NCI-H1436 treated with DMSO at 0.1 percent for 48 hours (cell line): Measurements from ENCODE around the gene AIF1.

ENCODE experiments used
- DNase-seq: peaks from one replicate; lab custom pipeline; 2025; lab: John Stamatoyannopoulos, UW

The AIF1 gene

DNA sequence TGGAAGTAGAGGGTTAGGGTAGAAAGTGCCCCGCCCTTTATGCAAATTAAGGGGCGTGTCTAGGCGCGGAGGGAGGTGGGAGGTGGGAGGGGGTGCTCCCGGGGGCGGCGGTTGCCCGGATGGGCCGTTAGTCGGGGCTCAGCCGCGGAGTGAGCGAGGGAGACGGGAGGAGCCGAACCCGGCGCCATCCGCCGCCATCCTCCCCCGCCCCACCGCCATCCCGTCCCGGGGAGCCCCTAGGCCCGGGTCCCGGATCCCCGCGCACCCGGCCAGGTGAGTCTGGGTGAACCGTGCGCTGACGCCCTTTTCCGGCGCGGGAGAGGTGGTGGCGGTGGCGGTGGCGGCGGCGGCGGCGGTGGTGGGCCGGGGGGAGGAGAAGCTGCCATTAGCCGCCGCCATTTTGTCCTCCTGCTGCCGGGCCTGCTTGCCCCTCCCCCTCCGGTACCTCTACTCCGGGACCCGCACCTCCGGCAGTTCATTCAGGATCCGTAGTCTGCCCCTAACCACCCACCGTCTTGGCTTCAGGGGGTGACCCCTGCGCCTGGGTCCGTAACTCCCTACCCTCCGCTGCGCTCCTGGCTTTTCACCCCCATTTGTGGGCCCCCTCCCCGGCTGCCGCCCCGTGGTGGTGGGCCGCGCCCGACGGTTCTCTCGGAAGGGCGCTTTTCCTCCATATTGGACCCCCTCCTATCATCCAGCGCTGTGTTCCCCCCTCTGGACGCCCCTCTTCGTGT, 5.7 kb downstream of the AIF1 start, which contains the start of gene PRRC2A:
TSS of gene PRRC2A (plus strand) at position 130 of the 734 bp plus-strand sequence. CDS start 2,075 bp downstream, outside the sequence.
- DNase-seq = peak; percentile 43

DNA sequence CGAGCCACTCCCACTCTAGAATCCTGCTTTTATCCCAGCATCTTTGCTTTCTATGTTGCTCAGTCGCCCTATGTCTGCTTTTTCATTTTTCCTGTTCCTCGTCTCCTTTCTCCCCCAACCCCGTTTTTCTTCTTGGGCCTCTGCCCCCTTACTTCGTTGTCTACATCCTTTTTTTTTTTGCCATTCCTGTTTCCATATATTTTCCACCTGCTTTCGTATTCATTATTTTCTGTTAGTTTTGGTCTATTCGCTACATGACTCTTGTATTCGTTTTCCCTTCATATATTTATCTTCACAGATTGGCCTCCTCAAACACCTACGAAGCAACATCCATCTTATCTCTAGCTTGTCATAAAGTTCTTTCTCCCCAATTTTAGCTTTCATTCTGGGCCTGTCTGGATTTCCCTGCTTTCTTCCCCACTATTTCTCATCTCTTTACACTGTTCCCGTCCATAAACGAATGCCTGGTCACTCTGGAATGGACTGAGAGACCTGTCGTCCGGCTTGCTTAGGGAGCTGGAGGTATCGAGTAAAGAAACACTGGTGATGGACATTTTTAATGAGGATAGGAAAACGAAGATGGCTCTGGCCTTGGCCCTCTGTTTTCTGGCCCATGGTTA, 6.4 kb downstream of the AIF1 start:
- no peak for DNase-seq

DNA sequence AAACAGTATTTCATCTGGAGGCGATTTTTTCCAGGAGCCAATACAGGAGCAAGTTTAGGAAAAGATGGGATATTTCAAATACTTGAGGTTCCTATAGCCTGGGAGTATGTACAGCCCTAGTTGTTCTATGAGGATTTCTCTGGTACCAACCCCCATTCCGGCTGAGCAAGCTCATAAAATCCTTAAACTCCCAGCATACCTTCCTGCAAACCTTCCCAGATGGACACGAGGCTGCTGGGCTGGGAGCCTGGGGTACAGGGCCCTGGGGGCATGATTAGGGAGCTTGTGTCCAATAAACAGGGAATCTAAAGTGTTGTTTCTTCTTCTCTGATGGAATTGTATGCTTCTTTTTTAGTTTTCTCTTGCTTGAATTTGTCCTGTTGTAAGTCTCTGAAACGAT, 7.0 kb downstream of the AIF1 start:
- DNase-seq = no peak

DNA sequence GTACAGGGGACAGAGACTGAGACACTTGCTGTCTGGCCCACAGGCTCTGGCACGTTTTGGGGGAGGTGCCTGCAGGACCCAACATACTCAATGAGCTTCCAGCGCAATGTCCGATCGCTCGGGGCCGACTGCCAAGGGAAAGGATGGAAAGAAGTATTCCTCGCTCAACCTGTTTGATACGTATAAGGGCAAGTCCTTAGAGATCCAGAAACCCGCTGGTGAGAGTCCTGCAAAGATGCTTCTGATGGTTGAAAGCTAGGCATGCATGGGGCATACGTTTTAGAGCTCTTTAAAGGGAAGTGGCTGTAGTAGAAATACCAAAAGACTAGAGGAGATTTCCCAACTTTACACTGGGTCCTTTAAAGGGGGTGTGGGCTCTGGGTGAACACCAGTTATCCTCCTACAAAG, 7.7 kb downstream of the AIF1 start:
- no peak for DNase-seq

DNA sequence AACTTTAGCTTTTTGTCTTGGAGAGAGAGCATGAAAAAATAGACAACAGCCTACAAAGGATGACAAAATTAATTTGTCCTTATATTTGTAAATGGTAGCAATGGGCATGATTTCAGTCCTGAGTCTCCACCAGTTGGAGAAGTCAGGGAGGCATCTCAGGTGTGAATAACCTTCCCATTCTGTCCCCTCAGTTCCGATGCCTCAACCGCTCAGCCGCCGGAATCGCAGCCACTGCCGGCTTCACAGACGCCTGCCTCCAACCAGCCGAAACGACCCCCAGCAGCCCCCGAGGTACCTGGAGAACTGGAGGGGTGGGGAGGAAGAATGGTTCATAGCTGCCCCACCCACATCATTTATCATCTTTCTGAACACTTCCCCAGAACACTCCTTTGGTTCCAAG, 9.0 kb downstream of the AIF1 start:
- no peak for DNase-seq

DNA sequence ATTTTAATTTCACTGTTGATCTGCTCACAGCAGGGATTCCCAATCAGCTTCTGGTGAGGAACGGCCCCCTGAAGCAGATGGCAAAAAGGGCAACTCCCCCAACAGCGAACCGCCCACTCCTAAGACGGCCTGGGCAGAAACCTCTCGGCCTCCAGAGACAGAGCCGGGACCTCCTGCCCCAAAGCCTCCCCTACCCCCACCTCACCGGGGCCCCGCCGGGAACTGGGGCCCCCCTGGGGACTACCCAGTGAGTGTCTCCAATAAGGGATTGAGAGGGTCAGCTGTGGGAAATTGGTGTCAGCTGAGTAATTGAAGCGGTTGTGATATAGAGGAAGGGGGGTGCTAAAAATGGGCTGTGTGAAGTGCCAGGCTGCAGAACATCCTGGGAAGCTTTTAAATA, 11.9 kb downstream of the AIF1 start:
- no peak for DNase-seq

DNA sequence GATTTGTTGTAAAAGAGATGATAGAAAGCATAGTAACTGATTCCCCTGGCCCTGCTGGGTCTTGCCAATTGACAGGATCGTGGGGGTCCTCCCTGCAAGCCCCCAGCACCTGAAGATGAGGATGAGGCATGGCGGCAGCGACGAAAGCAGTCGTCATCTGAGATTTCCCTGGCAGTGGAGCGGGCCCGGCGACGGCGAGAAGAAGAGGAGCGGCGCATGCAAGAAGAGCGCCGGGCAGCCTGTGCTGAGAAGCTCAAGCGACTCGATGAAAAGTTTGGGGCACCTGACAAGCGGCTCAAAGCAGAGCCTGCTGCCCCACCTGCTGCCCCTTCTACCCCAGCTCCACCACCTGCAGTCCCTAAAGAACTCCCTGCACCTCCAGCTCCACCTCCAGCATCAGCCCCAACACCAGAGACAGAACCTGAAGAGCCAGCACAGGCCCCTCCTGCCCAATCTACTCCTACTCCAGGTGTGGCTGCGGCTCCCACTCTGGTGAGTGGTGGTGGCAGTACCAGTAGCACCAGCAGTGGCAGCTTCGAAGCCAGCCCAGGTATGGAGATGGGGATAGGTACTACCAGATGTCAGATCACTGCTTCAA, 12.8 kb downstream of the AIF1 start:
- no peak for DNase-seq

DNA sequence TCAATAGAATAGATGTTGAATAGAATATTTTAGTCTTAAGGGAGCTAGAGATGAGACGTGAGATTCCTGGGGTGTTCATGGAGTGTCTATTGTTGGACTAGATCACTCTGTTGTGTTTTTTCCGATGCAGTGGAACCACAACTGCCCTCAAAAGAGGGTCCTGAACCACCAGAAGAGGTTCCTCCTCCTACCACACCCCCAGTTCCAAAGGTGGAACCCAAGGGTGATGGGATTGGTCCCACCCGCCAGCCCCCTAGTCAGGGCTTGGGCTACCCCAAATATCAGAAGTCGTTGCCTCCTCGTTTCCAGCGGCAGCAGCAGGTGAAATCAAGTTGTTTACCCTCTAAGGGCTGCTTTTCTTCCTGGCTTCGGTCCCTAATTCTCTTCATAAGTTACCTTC, 14.0 kb downstream of the AIF1 start:
- no peak for DNase-seq

DNA sequence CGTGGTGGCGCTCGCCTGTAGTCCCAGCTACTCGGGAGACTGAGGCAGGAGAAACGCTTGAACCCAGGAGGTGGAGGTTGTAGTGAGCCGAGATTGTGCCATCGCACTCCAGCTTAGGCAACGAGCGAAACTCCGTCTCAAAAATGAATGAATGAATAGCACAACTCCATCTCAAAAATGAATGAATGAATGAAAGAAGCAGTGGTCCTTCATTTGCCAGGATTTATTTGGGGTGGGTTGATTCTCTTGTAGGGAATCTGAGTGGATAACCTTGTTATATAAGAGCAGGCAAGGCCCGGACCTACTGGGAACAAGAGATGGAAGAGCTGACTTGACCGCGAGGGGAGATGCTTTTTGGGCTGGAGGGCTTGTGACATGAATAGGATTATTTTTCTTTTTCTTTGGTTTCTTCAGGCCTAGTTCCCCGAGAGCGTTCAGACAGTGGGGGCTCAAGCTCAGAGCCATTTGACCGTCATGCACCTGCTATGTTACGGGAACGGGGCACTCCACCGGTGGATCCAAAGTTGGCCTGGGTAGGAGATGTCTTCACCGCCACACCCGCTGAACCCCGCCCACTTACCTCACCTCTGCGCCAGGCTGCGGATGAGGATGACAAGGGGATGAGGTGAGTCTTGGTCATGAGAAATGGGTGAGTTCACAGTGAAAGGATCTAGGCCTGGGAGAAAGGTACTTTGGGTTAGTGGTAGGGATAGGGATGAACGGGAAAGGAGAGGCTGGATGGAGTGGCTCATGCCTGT, 15.3 kb downstream of the AIF1 start:
- no peak for DNase-seq

DNA sequence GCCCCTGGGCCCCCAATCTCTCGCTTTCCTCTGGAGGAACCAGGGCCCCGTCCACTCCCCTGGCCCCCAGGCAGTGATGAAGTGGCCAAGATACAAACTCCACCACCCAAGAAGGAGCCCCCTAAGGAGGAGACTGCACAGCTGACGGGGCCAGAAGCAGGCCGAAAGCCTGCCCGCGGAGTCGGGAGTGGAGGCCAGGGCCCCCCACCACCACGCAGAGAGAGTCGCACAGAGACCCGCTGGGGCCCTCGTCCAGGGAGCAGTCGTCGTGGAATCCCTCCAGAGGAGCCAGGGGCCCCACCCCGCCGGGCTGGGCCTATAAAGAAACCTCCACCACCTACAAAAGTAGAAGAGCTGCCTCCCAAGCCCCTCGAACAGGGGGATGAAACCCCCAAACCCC, 16.2 kb downstream of the AIF1 start:
- DNase-seq = no peak

DNA sequence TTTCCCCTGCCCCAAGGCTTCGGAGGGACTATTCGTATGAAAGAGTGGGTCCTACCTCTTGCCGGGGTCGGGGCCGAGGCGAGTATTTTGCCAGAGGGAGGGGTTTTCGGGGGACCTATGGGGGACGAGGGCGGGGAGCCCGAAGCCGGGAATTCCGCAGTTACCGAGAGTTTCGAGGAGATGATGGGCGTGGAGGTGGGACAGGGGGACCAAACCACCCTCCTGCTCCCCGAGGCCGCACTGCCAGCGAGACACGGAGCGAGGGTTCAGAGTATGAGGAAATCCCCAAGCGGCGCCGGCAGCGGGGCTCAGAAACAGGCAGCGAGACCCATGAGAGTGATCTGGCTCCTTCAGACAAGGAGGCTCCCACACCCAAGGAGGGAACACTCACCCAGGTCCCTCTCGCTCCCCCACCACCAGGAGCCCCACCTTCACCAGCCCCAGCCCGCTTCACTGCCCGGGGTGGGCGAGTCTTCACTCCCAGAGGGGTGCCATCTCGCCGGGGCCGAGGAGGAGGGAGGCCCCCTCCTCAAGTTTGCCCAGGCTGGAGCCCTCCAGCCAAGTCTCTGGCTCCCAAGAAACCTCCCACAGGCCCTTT, 16.7 kb downstream of the AIF1 start:
- no peak for DNase-seq

DNA sequence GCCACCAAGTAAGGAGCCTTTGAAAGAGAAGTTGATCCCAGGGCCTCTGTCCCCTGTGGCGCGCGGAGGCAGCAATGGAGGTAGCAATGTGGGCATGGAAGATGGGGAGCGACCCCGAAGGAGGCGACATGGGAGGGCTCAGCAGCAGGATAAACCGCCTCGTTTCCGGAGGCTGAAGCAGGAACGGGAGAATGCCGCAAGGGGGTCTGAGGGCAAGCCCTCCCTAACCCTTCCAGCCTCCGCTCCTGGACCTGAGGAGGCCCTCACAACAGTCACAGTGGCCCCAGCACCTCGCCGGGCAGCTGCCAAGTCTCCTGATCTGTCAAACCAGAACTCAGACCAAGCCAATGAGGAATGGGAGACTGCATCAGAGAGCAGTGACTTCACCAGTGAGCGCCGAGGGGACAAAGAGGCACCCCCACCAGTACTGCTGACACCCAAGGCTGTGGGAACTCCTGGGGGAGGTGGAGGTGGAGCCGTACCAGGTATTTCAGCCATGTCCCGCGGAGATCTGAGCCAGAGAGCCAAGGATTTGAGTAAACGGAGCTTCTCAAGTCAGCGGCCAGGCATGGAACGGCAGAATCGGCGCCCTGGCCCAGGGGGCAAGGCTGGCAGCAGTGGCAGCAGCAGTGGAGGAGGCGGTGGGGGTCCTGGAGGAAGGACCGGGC, 17.4 kb downstream of the AIF1 start:
- DNase-seq = no peak

DNA sequence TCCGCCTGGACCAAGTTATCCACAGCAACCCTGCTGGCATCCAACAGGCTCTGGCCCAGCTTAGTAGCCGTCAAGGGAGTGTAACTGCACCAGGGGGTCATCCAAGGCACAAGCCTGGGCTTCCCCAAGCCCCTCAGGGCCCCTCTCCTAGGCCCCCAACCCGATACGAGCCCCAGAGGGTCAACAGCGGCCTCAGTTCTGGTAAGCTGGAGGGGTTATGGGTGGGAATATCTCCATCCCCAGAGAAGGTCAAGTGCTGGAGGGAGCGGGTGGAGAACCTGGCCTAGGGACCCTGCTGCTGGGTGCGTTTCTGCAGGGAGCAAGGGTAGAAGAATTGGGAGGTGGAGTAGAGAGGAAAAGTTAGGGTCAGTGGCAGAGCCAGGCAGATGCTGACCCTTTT, 18.4 kb downstream of the AIF1 start:
- no peak for DNase-seq

DNA sequence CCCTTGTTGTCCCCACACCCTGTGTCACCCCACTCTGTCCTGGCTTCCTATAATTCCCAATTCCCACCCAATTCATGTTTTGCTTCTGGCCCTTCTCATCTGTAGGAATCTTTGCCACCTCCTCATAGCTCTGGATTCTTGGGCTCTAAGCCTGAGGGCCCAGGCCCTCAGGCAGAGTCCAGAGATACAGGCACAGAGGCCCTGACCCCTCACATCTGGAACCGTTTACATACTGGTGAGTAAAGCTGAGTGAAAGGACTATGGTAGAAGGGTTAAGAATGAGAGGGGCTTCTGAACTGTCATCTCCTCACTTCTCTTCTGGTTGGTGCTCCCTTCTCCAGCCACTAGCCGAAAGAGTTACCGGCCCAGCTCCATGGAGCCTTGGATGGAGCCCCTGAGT, 19.1 kb downstream of the AIF1 start:
- no peak for DNase-seq

DNA sequence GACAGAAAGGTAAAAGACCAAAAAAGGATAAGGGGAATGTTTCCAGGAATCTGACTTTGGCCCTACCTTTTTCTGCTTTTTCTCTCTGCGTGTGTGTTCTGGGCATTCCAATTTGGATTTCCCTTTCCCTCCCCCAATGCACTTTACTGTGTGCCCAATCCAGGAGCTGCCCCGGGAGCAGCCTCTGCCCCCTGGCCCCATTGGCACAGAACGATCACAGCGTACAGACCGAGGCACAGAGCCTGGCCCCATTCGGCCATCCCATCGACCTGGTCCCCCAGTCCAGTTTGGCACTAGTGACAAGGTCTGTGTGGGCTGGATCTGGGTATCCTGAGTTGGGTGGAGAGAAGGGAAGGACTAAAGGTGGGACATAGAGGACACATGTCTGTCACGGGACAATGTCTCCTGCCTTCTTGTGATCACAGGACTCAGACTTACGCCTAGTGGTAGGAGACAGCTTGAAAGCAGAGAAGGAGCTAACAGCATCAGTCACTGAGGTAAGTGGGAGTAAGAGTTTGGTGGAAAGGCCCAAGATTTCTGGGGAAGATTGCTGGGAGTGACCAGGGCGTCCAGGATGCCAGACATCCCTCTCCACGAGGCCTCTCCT, 20.0 kb downstream of the AIF1 start:
- no peak for DNase-seq

DNA sequence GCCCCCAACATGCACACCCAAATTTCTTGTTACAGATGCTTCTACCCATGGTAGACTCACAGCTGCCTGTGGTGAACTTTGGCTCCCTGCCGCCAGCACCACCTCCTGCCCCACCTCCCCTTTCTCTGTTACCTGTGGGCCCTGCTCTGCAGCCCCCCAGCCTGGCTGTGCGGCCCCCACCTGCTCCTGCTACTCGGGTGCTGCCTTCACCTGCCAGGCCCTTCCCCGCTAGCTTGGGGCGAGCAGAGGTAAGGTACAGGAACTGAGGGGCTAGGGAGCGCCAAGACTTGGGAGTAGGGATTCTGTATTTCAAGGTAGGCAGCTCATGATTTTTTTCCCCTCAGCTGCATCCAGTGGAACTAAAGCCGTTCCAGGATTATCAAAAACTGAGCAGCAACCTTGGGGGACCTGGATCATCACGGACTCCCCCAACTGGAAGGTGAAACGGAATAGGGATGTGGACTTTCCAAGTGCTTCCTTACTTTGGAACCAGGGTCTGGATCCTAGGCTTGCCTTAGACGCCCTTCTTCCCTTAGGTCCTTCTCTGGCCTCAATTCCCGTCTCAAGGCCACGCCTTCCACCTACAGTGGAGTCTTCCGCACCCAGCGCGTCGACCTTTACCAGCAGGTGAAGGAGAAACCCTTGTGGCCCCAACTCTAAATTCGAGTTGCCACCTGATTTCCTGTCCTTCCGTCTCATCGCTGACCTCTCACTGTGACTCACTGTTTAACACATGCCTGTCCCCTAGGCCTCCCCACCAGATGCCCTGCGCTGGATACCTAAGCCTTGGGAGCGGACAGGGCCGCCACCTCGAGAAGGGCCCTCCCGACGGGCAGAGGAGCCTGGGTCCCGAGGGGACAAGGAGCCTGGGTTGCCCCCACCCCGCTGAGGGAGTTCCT, 21.9 kb downstream of the AIF1 start:
- DNase-seq = no peak

DNA sequence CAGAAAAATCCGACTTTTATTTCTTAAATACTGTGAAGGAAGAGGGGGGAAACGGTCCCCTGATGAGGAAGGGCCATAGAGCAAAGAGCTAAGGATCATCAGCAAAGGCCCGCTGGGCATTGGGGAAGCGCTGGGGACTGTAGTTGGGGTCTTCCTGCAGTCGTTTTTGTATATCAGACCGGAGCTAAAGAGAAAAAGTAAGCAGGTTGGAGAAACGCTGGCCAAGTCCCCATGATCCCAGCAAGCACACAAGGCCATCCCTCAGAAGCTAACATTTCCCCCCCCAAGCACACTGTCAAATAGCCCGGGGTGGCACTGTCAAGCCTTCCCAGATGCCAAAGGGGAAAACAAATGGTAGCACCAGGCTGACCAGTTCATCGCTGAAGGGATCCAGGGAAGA, 24.0 kb downstream of the AIF1 start:
- no peak for DNase-seq

DNA sequence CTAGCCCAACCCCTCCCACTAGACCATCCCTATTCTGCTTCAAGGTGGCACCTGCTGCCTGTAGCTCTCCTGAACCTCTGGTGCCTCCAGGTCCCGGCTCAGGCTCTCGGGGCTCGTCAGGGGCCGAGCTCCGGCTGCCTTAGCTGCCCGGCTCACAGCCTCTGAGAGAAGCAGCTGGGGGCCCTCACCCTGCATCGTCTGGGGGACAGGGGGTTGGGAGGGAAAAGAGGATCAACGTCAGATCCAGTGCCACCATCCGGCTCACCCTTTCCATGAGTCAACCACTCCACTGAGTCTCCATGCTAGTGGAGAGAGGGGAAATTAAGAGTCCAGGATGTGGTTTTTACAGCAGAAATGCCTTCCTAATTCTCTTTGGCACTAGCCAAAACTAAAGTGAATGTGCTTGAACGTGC, 24.4 kb downstream of the AIF1 start:
- DNase-seq = no peak

DNA sequence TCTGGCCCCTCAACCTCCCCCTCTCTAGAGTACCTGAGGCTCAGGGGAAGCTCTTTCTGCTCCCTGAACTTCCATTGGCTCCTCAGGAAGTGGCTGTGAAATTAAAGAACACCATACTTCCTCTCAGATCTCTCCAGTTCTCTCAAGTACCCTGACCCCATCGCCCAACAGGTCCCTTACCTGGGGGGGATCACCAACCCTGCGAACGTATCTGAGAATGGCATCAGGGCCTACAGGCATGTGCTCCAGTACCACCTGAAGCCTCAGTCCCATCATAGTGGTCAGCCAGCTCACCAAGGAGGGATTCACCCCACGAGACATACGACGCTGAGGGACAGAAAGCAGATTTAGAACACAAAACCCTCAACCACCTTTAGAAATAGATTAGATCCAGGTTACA, 25.6 kb downstream of the AIF1 start:
- no peak for DNase-seq

DNA sequence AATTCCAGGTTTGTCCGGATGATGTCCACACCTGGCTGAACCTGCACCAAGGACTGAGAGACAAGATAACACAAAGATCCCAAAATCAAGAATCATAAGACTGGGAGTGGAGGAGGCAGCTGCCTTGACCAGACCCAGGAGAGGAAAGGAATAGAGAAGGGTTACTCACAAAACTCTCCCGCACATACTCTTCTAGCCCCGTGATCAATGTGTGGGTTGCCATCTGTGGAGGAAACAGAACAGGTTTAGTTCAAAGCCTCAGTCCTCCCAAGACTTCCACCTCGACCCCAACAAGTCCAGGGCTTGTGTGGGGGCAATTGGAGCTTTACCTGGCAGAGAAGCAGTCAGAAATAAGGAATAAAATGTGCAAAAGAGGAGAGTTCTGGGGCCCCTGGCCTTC, 26.3 kb downstream of the AIF1 start:
- DNase-seq = no peak
